Uterus (tissue), 2 donors: ENCODE results near the gene STXBP5L.

Experiments used
- CTCF ChIP-seq, 4 experiments: fragments of 200-600 bp in 2 of 4; fragments of 450-650 bp in 2 of 4; sonication (generic) in 2 of 4; IDR thresholded peaks; one replicate each; pipeline ENCODE4 v1.5.1; 2016 to 2019; ENCODE audit warnings: antibody characterized with exemption in 4 of 4, mild to moderate bottlenecking in 2 of 4, moderate library complexity in 1 of 4
- POLR2A ChIP-seq, 2 donors: fragments of 450-650 bp; IDR thresholded peaks; one replicate each; pipeline ENCODE4 v1.6.1; 2016; ENCODE audit warnings: antibody characterized with exemption in 2 of 2, mild to moderate bottlenecking in 1 of 2, moderate library complexity in 1 of 2

GRCh38 chr3:121075191-121075590 lies 167.2 kb downstream of the STXBP5L start:
- TF ChIP-seq CTCF (IDR thresholded peaks at IDR 0.05) (no peak), POLR2A (IDR thresholded peaks at IDR 0.05) (no peak)
